HG03378 (cell line): ENCODE data around the gene IGF2BP2.
"Not testable (repeated sequence)": the region's sequence is repeated elsewhere in the genome, so short reads cannot be mapped to it uniquely, and the experiment has no call there.

ENCODE experiments used
- ATAC-seq: cut with Tn5 transposase; IDR thresholded peaks from one replicate; pipeline ENCODE4 v1.9.1; 2021; ENCODE audit warnings: mild to moderate bottlenecking, moderate library complexity; ENCODE audit not compliant: unreplicated experiment

IGF2BP2 gene

GRCh38 chr3:185678027-185678426 is 146.8 kb downstream of the IGF2BP2 start:
- ATAC-seq: no peak

- no peak for ATAC-seq
These were observed 147.6 kb downstream of the IGF2BP2 start for GRCh38 chr3:185677146-185677829.

- no peak for ATAC-seq
These were observed 157.3 kb downstream of the IGF2BP2 start for GRCh38 chr3:185667574-185667973.

GRCh38 chr3:185663929-185664328 is 160.9 kb downstream of the IGF2BP2 start:
- ATAC-seq: no peak

GRCh38 chr3:185661772-185662171 is 163.1 kb downstream of the IGF2BP2 start:
- no peak for ATAC-seq

GRCh38 chr3:185661296-185661695 is 163.5 kb downstream of the IGF2BP2 start:
- ATAC-seq: not testable (repeated sequence)

- ATAC-seq: no peak
These were observed 164.6 kb downstream of the IGF2BP2 start for GRCh38 chr3:185659942-185660921.

GRCh38 chr3:185658943-185659342 is 165.9 kb downstream of the IGF2BP2 start:
- no peak for ATAC-seq

- no peak for ATAC-seq
These were observed 166.3 kb downstream of the IGF2BP2 start for GRCh38 chr3:185658504-185658912.

- no peak for ATAC-seq
These were observed 166.9 kb downstream of the IGF2BP2 start for GRCh38 chr3:185657691-185658503.

GRCh38 chr3:185657211-185657610 is 167.6 kb downstream of the IGF2BP2 start:
- ATAC-seq: no peak

- no peak for ATAC-seq
These were observed 168.5 kb downstream of the IGF2BP2 start for GRCh38 chr3:185656321-185656840.

- no peak for ATAC-seq
These were observed 169.2 kb downstream of the IGF2BP2 start for GRCh38 chr3:185655426-185656320.

- no peak for ATAC-seq
These were observed 170.1 kb downstream of the IGF2BP2 start for GRCh38 chr3:185654758-185655145.

GRCh38 chr3:185653949-185654757 is 170.7 kb downstream of the IGF2BP2 start:
- ATAC-seq: no peak

- no peak for ATAC-seq
These were observed 172.9 kb downstream of the IGF2BP2 start for GRCh38 chr3:185651971-185652370.

GRCh38 chr3:185649414-185649813 is 175.4 kb downstream of the IGF2BP2 start:
- ATAC-seq: no peak

GRCh38 chr3:185648396-185648795 is 176.4 kb downstream of the IGF2BP2 start:
- no peak for ATAC-seq

GRCh38 chr3:185647880-185648210 is 177.0 kb downstream of the IGF2BP2 start:
- no peak for ATAC-seq
